HepG2 (cell line): Measurements from ENCODE around the gene SMLR1. TPM values are rescaled to one million over a fixed set of nuclear protein-coding genes. Genes with fewer than 3 reads are reported as not detected.

Source experiments
- ARNTL ChIP-seq: sonication (generic); formaldehyde crosslinking; IDR thresholded peaks from 2 replicates; pipeline ENCODE4 v1.4.0; 2020; ENCODE audit warnings: mild to moderate bottlenecking, missing genetic modification reagents
- ERF ChIP-seq: IDR thresholded peaks from 2 replicates; pipeline ENCODE4 v1.6.1; 2018; ENCODE audit warnings: missing biosample characterization, missing genetic modification reagents
- FOXP1 ChIP-seq, 2 experiments: fragments of 450-650 bp in 1 of 2; IDR thresholded peaks; 2 replicates each; pipeline ENCODE4 v1.6.1; 2017 to 2018; ENCODE audit warnings: antibody characterized with exemption in 1 of 2
- GFI1 ChIP-seq: sonication (generic); formaldehyde crosslinking; IDR thresholded peaks from 2 replicates; pipeline ENCODE4 v1.5.0; 2020; ENCODE audit warnings: missing genetic modification reagents, mild to moderate bottlenecking, borderline replicate concordance
- HOXA3 ChIP-seq: sonication (generic); formaldehyde crosslinking; IDR thresholded peaks from 2 replicates; pipeline ENCODE4 v1.5.0; 2020; ENCODE audit warnings: missing genetic modification reagents
- KLF6 ChIP-seq: IDR thresholded peaks from 2 replicates; pipeline ENCODE4 v1.8.0; 2016; ENCODE audit warnings: missing biosample characterization, missing genetic modification reagents
- LCORL ChIP-seq, 2 experiments: fragments of 450-650 bp in 1 of 2; sonication (generic) in 1 of 2; formaldehyde crosslinking in 1 of 2; IDR thresholded peaks; 2 replicates each; pipeline versions ENCODE4 v1.5.0 to v1.6.1; 2017 to 2020; ENCODE audit warnings: antibody characterized with exemption in 1 of 2, missing genetic modification reagents in 1 of 2
- MXI1 ChIP-seq: IDR thresholded peaks from 3 replicates; pipeline ENCODE4 v1.6.1; 2012; ENCODE audit warnings: low read depth, low read length, inconsistent platforms, borderline replicate concordance
- PCBP2 ChIP-seq: fragments of 200-400 bp; formaldehyde crosslinking; optimal IDR thresholded peaks from 2 replicates; pipeline ENCODE3; 2018; ENCODE audit warnings: low read length, low read depth; ENCODE audit not compliant: poor library complexity, severe bottlenecking
- RARG ChIP-seq: sonication (generic); formaldehyde crosslinking; IDR thresholded peaks from 2 replicates; pipeline ENCODE4 v1.4.0; 2020; ENCODE audit warnings: low read depth, mild to moderate bottlenecking, missing genetic modification reagents
- SAFB2 ChIP-seq: sonication (generic); formaldehyde crosslinking; IDR thresholded peaks from 2 replicates; pipeline ENCODE4 v1.5.1; 2020; ENCODE audit warnings: missing genetic modification reagents, low read depth, mild to moderate bottlenecking, borderline replicate concordance
- SOX6 ChIP-seq, 2 experiments: fragments of 450-650 bp in 1 of 2; sonication (generic) in 1 of 2; formaldehyde crosslinking in 1 of 2; IDR thresholded peaks; 2 replicates each; pipeline versions ENCODE4 v1.4.0 to v1.6.1; 2017 to 2020; ENCODE audit warnings: antibody characterized with exemption in 1 of 2, mild to moderate bottlenecking in 1 of 2, missing genetic modification reagents in 1 of 2
- ZFY ChIP-seq: sonication (generic); formaldehyde crosslinking; IDR thresholded peaks from 2 replicates; pipeline ENCODE4 v1.4.0; 2020; ENCODE audit warnings: missing genetic modification reagents
- ZKSCAN8 ChIP-seq: IDR thresholded peaks from 2 replicates; pipeline ENCODE4 v1.6.1; 2016; ENCODE audit warnings: borderline replicate concordance, missing genetic modification reagents, missing compliant biosample characterization
- ZNF441 ChIP-seq: sonication (generic); formaldehyde crosslinking; IDR thresholded peaks from 2 replicates; pipeline ENCODE4 v1.7.0; 2021; ENCODE audit warnings: missing genetic modification reagents, borderline replicate concordance
- ZNF703 ChIP-seq: sonication (generic); formaldehyde crosslinking; IDR thresholded peaks from 2 replicates; pipeline ENCODE4 v1.5.1; 2020; ENCODE audit warnings: missing genetic modification reagents, mild to moderate bottlenecking, moderate library complexity, borderline replicate concordance
- ZNF790 ChIP-seq: sonication (generic); formaldehyde crosslinking; IDR thresholded peaks from 2 replicates; pipeline ENCODE4 v1.8.0; 2022; ENCODE audit warnings: missing genetic modification reagents, mild to moderate bottlenecking, borderline replicate concordance
- ZSCAN22 ChIP-seq: sonication (generic); formaldehyde crosslinking; IDR thresholded peaks from 2 replicates; pipeline ENCODE4 v1.4.0; 2020; ENCODE audit warnings: mild to moderate bottlenecking, missing genetic modification reagents
- polyA plus RNA-seq, 8 experiments: library from polyadenylated mRNA; depleted of rRNA in 3 of 8; stranded (reverse) in 7 of 8; unstranded in 1 of 8; fragments of >200 nt; fragmentation: Illumina TruSeq in 4 of 8; extraction: Trizol in 4 of 8; gene quantifications; 2 replicates each; pipeline versions ENCODE4 v1.2.1 to v1.2.3, GENCODE V29; 2011 to 2016; ENCODE audit warnings: low read depth in 4 of 8, missing spikeins in 1 of 8, mixed read lengths in 1 of 8; ENCODE audit not compliant: insufficient read depth in 1 of 8
- total RNA-seq, 5 experiments: library from RNA; depleted of rRNA; stranded (reverse); fragments of >200 nt; fragmentation: Illumina TruSeq; extraction: Trizol; gene quantifications; 2 replicates each; pipeline ENCODE4 v1.2.3, GENCODE V29; 2016; ENCODE audit warnings: low read depth in 1 of 5
- TF ChIP-seq, protein P1 (sequence below): sonication (generic); formaldehyde crosslinking; IDR thresholded peaks from 2 replicates; pipeline ENCODE4 v1.4.0; 2020; ENCODE audit warnings: missing genetic modification reagents
- TF ChIP-seq, protein P2 (sequence below): sonication (generic); formaldehyde crosslinking; IDR thresholded peaks from 2 replicates; pipeline ENCODE4 v1.9.0; 2021; ENCODE audit warnings: missing genetic modification reagents, mild to moderate bottlenecking, borderline replicate concordance
- TF ChIP-seq, protein P3 (sequence below): sonication (generic); formaldehyde crosslinking; IDR thresholded peaks from 2 replicates; pipeline ENCODE4 v1.4.0; 2020; ENCODE audit warnings: missing genetic modification reagents, mild to moderate bottlenecking, borderline replicate concordance

SMLR1 gene
- total and polyA plus RNA-seq, 2 of the 13 experiments (the other 11 are each of a cell fraction or from before 2014, with no cell fraction given) = 41.8 to 104 TPM

DNA sequence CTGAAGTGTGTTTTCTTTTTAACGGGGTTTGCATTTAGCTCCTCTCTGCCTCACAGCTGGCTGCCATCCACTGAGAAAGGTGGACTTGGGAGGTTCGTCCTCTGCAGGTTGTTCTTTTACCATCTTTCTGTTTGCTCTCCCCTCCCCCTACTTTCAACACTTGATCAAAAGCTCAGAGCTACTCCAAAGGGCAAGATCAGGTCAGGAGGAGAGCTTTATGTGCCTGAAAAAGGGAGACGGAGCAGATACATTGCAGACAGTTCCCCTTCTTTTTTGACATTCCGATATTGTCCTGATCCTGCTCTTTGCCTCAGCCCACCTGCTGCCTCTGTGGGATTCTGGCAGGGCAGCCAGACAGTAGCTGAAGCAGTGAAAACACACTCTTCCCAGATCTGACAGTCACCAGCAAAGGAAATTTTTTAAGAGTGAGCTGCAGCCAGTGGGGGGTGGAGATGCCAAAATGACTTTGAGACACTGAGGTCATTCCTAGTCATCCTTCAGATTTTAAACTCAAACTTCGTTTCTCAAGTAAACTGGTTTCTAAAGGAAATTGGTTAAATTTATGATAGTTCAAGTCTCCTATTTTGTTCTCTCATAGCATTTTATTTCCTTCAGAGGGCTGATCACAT lies 26.5 kb downstream of the SMLR1 start (continued):
- TF ChIP-seq LCORL (IDR thresholded peaks at IDR 0.05) = 0 out of 2 replicates have a peak, but pooled peaks have one; percentile 16
- TF ChIP-seq LCORL (CRISPR knock-in tag; IDR thresholded peaks at IDR 0.05) = peak; percentile 83
- TF ChIP-seq FOXP1 (IDR thresholded peaks at IDR 0.05) = no peak
- peak; percentile 71; the same call in 1 of the 2 replicates for TF ChIP-seq FOXP1 (CRISPR knock-in tag; IDR thresholded peaks at IDR 0.05)
- TF ChIP-seq ZFY (CRISPR knock-in tag) = peak; percentile 0; the same call in 1 of the 2 replicates
- TF ChIP-seq, protein P1, sequence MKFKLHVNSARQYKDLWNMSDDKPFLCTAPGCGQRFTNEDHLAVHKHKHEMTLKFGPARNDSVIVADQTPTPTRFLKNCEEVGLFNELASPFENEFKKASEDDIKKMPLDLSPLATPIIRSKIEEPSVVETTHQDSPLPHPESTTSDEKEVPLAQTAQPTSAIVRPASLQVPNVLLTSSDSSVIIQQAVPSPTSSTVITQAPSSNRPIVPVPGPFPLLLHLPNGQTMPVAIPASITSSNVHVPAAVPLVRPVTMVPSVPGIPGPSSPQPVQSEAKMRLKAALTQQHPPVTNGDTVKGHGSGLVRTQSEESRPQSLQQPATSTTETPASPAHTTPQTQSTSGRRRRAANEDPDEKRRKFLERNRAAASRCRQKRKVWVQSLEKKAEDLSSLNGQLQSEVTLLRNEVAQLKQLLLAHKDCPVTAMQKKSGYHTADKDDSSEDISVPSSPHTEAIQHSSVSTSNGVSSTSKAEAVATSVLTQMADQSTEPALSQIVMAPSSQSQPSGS (CRISPR knock-in tag) = peak; percentile 62; the same call in 1 of the 2 replicates
- TF ChIP-seq GFI1 (CRISPR knock-in tag) = peak; percentile 90
- 0 out of 2 replicates have a peak, but pooled peaks have one; percentile 67 for TF ChIP-seq KLF6
- TF ChIP-seq, protein P2, sequence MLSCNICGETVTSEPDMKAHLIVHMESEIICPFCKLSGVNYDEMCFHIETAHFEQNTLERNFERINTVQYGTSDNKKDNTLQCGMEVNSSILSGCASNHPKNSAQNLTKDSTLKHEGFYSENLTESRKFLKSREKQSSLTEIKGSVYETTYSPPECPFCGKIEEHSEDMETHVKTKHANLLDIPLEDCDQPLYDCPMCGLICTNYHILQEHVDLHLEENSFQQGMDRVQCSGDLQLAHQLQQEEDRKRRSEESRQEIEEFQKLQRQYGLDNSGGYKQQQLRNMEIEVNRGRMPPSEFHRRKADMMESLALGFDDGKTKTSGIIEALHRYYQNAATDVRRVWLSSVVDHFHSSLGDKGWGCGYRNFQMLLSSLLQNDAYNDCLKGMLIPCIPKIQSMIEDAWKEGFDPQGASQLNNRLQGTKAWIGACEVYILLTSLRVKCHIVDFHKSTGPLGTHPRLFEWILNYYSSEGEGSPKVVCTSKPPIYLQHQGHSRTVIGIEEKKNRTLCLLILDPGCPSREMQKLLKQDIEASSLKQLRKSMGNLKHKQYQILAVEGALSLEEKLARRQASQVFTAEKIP (CRISPR knock-in tag) = no peak
- no peak for TF ChIP-seq ZNF790
- no peak for TF ChIP-seq ZSCAN22 (CRISPR knock-in tag)
- 0 out of 2 replicates have a peak, but pooled peaks have one; percentile 61 for TF ChIP-seq ZNF441 (CRISPR knock-in tag)
- no peak for TF ChIP-seq PCBP2
- no peak for TF ChIP-seq SOX6 (IDR thresholded peaks at IDR 0.05)
- TF ChIP-seq SOX6 (CRISPR knock-in tag; IDR thresholded peaks at IDR 0.05) = peak; percentile 91
- peak; percentile 58; the same call in 1 of the 2 replicates for TF ChIP-seq ZKSCAN8 (CRISPR knock-in tag)
- peak; percentile 77; the same call in 1 of the 2 replicates for TF ChIP-seq SAFB2 (CRISPR knock-in tag)
- no peak for TF ChIP-seq RARG (CRISPR knock-in tag)
- TF ChIP-seq ARNTL (CRISPR knock-in tag) = 0 out of 2 replicates have a peak, but pooled peaks have one; percentile 44
- TF ChIP-seq HOXA3 = peak; percentile 39; the same call in 1 of the 2 replicates
- TF ChIP-seq MXI1 = no peak
- no peak for TF ChIP-seq ZNF703 (CRISPR knock-in tag)
- TF ChIP-seq ERF (CRISPR knock-in tag) = peak; percentile 83
- TF ChIP-seq, protein P3, sequence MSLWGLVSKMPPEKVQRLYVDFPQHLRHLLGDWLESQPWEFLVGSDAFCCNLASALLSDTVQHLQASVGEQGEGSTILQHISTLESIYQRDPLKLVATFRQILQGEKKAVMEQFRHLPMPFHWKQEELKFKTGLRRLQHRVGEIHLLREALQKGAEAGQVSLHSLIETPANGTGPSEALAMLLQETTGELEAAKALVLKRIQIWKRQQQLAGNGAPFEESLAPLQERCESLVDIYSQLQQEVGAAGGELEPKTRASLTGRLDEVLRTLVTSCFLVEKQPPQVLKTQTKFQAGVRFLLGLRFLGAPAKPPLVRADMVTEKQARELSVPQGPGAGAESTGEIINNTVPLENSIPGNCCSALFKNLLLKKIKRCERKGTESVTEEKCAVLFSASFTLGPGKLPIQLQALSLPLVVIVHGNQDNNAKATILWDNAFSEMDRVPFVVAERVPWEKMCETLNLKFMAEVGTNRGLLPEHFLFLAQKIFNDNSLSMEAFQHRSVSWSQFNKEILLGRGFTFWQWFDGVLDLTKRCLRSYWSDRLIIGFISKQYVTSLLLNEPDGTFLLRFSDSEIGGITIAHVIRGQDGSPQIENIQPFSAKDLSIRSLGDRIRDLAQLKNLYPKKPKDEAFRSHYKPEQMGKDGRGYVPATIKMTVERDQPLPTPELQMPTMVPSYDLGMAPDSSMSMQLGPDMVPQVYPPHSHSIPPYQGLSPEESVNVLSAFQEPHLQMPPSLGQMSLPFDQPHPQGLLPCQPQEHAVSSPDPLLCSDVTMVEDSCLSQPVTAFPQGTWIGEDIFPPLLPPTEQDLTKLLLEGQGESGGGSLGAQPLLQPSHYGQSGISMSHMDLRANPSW (CRISPR knock-in tag) = peak; percentile 36; the same call in 1 of the 2 replicates
